Stimulated activated CD8-positive, alpha-beta memory T cell treated with anti-CD3 and anti-CD28 coated beads, Interleukin-7, amount 100 ng/mL, for 1 hour (primary cell): ENCODE results near the gene BORA.
"Not testable (repeated sequence)": the region's sequence is repeated elsewhere in the genome, so short reads cannot be mapped to it uniquely, and the experiment has no call there.

Source experiments
- DNase-seq, 2 donors: peaks; one replicate each; pipeline ENCODE4 v3.0.0-alpha.2; 2020; ENCODE audit warnings: low read depth in 2 of 2

BORA gene

GRCh38 chr13:72727417-72728289 is at the start of gene BORA, which contains the start of gene MZT1:
TSS of gene BORA (plus strand) at chr13:72727923. CDS start at chr13:72728941, 1,018 bp downstream.
TSS of gene MZT1 (minus strand) at chr13:72727629. CDS start at chr13:72727602, 27 bp downstream.
- peak; percentile 87 to 89 for DNase-seq

- DNase-seq, result no peak
Observed at GRCh38 chr13:72678312-72678711, 49.4 kb upstream of the BORA start.

GRCh38 chr13:72680353-72680752 is 47.4 kb upstream of the BORA start:
- no peak for DNase-seq

- DNase-seq, result no peak
Observed at GRCh38 chr13:72686766-72687165, 41.0 kb upstream of the BORA start.

DNA sequence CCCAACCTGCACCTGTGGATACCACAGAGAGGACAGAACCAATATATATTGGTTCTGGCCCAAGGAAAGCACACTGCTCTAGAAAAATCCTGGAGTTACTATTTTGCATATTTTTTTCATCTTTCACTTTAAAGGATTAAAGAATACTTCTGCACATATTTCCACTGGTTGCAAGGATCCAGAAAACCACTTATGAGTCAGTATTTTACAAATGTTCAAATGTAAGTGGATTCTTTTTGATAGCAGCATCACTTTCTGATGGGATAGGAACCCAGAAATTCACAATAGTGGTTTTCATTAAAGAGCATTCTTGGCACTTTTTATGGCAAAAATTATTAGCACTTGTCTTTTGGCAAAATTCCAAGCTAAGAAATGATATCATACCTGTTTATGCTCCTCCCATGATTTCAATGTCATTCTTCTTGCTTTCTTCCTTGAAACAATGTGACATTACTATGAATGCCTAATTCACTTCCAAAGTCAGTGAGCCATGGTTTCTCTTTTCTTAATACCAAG is 38.5 kb upstream of the BORA start:
- no peak for DNase-seq

GRCh38 chr13:72692884-72693514 is 34.7 kb upstream of the BORA start:
- no peak for DNase-seq

DNA sequence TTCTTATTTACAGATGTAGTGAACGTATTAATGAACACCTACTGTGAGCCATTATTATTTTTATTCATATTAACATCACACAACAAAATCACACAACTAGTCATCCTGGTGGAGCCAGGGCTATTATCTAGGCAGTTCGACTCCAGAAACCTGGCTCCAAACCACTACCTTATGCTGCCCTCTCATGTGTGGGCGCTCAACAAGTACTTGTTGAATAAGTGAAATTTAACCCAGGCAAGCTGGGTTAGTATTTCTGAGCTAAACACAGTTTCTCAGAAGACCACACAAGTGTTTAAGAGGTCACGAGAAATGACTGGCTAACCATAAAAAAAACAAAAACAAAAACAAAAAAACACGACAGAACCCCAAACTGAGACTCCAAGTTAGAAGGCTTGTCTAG is 33.9 kb upstream of the BORA start:
- DNase-seq, result no peak

GRCh38 chr13:72694314-72694713 is 33.4 kb upstream of the BORA start:
- no peak for DNase-seq

DNA sequence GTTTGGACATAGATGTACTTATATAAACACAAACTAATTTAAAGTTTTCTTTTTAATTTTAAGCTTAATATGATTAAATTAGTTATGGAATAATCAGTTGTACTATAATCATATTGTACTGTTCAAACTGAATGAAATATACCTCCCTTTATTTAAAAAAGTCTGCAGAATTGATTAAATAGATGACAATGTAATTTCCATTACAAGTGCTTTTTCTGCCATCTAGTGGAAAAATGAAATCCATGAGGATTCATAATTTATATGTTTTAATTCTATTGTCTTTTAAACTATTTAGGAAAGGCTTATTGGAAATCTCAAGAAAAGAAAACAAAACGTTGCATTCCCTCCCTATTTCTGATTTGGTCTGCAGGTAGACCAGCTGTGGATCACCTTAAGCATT is 31.1 kb upstream of the BORA start:
- no peak for DNase-seq

DNA sequence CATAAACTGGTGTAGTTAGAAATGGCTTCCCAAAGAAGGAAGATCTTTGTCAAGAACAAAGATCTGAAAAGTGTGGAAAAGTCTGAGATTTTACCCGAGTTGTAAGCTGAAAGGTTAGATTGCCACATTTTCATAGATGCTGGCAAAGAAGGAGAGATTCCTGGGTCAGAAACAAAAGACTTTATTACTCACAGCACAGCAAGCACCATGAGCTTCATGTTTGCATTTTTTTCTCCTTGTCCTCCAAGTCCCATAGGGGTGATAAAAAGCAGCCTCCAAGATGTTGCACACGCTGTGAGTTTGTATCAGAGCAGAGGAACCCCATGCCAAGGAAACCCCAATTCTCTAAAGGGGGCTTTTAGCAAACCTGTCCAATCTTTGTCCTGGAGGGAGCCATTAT is 29.6 kb upstream of the BORA start:
- no peak for DNase-seq

DNA sequence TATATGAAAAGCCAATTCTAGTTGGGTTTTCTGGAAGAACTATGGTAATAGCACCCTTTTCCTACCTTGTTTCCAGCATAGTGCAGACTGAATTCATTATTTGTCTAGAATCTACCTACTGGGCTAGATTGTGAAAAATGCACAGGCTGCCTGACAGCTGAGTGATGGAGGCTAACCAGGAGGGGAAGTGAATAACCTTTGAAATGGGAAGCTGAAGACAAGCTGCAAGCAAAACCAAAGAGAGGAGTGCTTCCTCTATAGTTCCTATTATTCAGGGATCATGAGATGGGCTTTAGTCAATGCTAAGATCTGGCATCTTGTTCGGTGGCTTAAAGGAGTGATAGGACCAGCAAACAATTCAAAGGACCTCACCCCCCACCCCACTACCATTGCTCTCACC is 27.2 kb upstream of the BORA start:
- no peak for DNase-seq

DNA sequence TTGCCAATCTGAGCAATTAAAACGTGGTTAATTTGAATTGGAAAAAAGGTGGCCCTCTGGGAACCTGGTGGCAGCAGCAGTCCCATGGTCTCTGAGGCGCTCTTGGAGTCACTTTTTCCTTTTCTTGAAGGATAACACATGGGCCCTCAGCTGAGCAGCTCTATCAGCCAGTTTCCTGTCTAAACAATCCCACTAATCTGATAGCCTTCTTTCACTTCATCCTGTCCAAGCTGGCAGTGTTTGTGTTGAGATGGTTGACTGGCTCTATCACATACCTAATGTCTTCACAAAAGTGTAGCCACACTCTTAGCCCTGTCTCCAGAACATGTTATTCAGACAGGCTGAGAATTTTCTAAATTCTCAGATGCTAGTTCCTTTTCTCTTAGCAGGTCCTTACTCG is 10.9 kb upstream of the BORA start:
- DNase-seq, result no peak

- not testable (repeated sequence) for DNase-seq
Observed at GRCh38 chr13:72726185-72726584, 1.5 kb upstream of the BORA start.

DNA sequence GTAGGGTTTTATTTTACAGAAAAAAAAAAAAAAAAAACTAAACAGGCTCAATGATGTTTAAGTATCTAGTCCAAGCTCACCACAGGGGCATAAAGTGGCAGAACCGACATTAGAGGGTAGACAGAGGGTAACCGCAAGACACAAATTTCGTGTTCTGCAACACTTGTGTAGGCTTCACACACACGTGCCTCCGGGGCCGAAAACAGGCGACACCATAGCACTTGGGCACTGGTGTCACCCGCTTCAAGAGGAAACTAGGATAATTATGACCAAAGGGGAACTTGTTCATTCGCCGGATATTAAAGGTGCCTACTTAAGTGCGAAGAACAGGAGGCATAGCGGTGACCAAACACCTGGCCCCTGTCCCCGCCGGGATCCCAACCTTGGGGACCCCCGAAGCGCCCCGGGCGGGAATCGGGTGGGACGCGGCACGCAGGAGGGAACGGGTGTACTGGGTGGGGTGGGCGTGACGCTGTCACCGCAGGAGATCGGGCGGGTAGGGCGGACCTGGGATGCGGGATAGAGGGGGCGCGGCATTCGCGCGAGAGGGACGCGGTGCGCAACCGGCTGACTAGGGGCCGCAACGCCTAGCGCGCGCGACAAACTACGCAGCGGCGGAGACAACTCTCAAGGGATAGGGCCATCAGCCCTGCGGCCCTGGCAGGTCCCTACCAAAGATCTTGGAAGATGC is 852 bp upstream of the BORA start:
- DNase-seq, result no peak

GRCh38 chr13:72728290-72728605 is 525 bp downstream of the BORA start:
- no peak for DNase-seq

- no peak for DNase-seq
Observed at GRCh38 chr13:72737033-72737432, 9.3 kb downstream of the BORA start.

GRCh38 chr13:72740015-72740414 is 12.3 kb downstream of the BORA start:
- DNase-seq, result no peak

DNA sequence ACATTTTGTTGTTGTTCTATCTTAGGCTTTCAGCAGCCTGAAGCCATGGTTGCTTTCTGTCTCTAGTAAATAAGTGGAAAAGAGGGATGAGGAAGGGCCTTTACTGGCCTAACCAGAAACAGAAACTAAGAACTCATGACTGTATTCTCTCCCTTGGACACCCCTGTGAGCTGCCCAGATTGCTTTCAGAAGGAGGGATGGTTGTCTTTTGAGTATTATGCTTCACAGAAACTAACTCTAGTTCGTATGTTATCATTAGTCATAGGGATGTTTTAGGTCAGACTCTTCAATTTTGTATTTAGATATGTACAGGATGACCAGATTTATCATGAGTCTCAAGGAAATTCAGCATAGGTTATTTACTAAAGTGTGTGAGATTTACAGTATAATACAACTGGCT is 17.5 kb downstream of the BORA start:
- no peak for DNase-seq

DNA sequence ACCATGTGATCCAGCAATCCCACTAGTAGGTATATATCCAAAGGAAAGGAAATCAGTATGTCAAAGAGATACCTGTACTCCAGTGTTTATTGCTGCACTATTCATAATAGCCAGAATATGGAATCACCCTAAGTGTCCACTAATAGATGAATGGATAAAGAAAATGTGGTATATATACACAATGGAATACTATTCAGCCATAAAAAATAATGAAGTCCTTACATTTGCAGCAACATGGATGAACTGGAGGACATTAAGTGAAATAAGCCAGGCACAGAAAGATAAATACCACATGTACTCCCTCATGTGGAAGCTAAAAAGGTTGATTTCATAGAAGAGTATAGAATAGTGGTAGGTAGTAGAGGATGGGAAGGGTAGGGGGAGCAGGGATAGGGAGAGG is 23.5 kb downstream of the BORA start:
- DNase-seq, result no peak

- no peak for DNase-seq
Observed at GRCh38 chr13:72754111-72754510, 26.4 kb downstream of the BORA start.

DNA sequence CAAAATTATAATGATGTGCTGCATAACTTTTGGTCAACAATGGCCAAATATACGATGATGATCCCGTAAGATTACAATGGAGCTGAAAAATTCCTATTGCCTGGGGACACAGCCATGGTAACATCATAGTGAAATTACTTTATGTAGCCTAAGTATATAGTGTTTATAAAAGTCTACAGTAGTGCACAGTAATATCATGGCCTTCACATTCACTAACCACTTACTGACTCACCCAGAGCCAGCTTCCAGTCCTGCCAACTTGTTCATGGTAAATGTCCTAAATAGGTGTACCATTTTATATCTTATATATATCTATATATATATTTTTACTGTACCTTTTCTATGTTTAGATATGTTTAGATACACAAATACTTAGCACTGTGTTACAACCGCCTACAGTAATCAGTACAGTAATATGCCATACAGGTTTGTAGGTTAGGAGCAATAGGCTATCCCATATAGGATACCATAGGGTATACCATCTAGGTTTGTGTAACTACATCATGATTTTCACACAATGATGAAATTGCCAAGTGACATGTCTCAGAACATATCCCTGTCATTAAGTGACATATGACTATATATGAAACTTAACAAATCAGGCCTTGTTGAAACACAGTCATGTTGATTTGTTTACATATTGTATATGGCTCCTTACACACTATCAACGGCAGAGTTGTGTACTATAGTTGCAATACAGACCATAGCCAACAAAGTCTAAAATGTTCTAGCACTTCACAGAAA is 30.2 kb downstream of the BORA start:
- DNase-seq, result no peak

DNA sequence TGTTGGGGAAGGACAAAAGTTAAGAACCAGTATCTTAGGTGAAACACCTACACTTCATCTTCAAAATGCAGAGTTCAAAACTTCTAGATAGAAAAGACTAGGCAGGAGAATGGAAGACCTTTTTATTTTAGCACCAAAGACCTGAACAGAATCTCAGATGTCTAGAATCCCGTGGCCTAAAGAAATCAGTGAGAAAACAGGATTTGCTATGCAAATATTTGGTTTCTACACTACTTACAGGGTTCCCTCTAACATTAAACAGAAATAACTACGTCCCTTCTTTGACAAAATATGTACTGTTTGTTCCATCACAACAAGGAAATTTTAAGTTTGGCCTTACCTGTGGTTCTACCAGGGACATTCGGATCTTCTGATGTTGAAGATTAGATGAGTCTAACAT is 32.5 kb downstream of the BORA start:
- DNase-seq, result no peak
